DMS53 (cell line): ENCODE measurements around the gene ATP11A.

ENCODE experiments used
- DNase-seq: peaks from one replicate; lab custom pipeline; 2025; lab: John Stamatoyannopoulos, UW

Gene ATP11A

GRCh38 chr13:112931028-112931934, 241.4 kb downstream of the ATP11A start:
- peak; percentile 83 for DNase-seq

- no peak for DNase-seq
Measured at GRCh38 chr13:112932971-112933370, 243.1 kb downstream of the ATP11A start.

GRCh38 chr13:112933649-112934048, 243.8 kb downstream of the ATP11A start:
- no peak for DNase-seq

- DNase-seq = no peak
Measured at GRCh38 chr13:112934078-112934477, 244.2 kb downstream of the ATP11A start.
